ENCODE data around the gene SIM1.
"Not testable (repeated sequence)": the region's sequence is repeated elsewhere in the genome, so short reads cannot be mapped to it uniquely, and the experiment has no call there.

The SIM1 gene

GRCh38 chr6:100420711-100421110 lies 44.0 kb downstream of the SIM1 start:
- no peak for DNase-seq

GRCh38 chr6:100417036-100417435 lies 47.7 kb downstream of the SIM1 start:
- DNase-seq: no peak

DNA sequence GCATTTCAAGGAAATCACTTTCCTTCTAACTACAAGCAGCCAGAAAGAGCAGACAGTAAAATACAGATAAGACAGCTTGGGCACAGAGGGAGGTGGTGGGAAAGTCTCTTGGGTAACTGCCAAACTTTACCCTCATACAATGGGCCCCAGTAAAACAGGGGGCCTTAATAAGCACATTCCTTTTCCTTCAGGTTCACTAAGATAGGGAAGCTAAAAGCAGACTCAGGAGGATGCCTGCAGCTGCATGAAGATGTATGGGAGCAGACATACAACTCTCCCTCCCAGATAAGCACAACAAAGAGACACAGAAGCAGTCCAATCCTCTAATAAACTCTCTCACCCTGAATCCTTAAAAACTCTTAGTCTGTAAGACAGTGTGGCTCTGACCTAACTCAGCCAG lies 49.0 kb downstream of the SIM1 start:
- DNase-seq: no peak

DNA sequence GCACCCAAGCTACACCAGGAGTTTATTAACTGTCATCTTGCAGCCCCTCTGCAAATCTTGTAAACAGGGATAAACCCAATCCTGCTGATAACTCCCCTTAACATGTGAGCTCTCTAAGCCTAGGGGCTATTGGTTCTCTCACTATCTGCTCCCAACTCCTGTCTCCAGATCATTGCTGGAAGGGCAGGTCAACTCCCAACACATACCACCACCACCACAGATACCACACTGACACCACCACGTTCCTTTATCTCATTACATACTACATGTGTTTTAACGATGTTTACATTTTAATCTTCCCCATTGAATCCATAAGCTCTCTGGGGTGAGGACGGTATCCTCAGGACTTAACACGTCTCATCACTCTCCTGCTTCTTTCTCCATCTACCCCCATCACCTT lies 51.8 kb downstream of the SIM1 start:
- DNase-seq: no peak

GRCh38 chr6:100404051-100404450 lies 60.7 kb downstream of the SIM1 start:
- DNase-seq: peak; percentile 7

GRCh38 chr6:100393493-100393892 lies 71.2 kb downstream of the SIM1 start:
- DNase-seq: no peak

DNA sequence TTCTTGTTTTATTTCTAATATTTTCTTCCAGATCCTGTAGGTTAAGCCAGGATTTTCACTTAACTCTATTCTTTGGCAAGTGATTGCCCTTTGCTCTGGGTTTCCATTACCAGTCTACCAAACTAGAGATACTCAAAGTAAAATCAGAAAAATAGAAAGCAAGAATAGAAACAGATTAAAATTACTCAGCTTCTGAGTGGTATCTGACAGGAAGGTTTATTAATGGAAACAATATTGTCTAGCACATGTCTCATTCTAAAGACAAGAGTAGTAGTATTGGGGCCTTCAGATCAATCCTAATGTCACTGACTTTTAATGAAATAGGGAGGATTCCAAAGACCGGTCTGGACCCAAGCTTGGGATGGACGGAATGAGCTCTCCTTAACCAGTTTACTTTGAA lies 72.3 kb downstream of the SIM1 start:
- DNase-seq: no peak

GRCh38 chr6:100388868-100389519 lies 75.7 kb downstream of the SIM1 start:
- DNase-seq: no peak

GRCh38 chr6:100382767-100383195 lies 81.9 kb downstream of the SIM1 start:
- no peak for DNase-seq

- no peak for DNase-seq
These were observed 82.7 kb downstream of the SIM1 start for GRCh38 chr6:100382031-100382430.

DNA sequence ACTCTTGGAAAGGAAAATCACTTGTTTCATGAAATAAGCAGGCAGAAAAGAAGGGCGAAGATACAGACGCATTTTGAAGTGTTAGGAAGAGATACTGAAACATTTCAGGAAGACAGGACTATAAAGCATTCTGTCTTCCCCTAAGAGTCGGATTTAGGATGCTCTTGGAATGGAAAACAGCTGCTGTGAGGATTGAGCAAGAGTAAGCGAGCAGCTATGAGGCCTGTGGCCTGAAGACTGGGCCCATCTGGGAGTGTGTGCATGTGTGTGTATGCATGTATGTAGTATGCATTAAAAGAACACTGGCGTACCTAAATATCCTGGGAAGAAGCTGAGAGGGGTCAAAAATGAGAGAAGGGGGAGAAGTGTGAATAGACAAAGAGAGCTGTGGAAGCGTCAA lies 83.6 kb downstream of the SIM1 start:
- no peak for DNase-seq

DNA sequence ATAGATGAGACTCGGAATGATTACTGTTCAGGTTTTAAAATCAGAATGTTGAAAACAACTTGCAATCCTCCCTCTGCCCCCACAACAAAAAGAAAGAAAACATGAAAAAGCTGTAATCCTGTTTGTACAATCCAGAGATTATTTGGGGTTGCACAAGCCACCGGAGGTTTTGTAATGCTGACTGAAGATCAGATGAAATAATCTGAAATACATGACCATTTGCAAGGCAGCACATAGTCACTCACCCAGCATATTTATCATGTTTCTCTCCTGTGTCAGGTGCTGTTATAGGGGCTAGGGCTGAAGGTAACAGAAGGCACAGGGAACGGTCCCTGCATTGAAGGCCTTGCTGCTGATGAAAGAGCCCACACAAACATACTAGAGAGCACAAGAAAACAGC lies 85.3 kb downstream of the SIM1 start:
- no peak for DNase-seq

GRCh38 chr6:100378576-100378975 lies 86.1 kb downstream of the SIM1 start:
- DNase-seq: no peak

DNA sequence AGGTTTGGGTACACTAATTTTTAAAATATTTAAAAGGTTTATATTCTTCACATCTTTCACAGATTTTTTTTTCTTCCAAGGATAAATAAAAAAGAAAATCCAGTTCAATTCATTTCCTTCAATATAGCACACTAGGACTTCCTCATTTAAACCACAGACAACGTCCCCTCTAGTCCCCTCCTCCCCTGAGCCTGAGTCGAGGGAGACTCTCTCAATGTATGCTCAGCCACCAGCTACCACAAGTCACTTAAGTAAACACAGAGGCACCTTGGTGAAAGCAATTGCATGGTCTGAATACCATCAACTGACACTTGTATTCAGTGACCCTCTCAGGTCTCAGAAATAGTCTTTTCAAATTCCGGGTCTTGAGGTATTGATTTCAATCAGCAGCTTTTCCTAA lies 88.6 kb downstream of the SIM1 start:
- no peak for DNase-seq

DNA sequence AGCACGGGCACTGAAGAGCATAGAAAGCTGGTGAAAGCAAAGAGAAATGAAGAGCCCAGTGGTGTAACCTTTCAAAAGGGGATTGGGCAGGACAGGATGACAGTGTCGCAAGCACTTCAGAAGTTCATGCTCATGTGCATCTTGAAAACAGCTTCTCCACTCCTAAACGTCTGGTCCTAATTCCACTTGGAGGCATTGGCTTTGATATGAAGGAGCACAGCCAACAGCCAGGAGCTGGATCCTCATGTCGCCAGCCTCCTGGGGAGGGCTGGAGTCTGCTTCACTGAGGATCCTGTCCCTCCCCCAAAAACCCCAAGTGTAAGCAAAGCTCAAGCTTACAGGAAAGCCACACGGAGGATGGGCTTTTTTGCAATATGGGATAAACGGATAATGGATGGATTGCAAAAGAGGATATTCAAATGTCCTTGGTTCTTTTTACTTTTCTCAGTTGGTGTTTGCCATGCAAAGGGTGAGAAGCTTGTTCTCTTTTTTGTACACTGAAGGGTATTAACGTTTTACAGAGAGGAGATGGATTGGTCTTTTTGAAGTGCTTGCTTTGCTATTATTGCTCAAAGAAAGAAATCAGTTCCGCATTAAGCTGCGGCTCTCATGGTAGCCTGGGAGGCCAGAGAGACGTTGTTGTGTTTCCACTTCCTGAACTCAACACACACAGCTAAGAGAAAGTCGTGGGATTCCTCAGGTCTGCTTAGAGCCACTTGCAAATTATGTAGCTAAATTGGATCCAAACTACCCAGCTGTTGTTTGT lies 92.2 kb downstream of the SIM1 start:
- no peak for DNase-seq

DNA sequence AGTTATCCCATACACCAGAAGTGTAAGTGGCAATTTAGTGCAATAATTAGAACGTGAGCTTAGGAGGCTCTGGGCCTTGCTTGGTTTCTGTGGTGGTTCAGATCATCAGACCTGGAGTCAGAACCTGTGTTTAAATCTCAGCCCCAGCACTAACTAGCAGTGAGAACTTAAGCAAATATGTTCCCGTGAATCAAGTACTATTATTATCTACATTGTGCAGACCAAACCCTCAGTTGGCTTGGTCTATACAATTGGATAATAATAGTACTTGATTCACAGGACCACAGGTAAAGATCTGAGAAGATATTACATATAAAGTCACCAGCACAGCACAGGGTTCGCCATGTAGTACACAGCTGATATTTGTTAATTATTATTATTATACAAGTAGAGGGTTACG lies 93.1 kb downstream of the SIM1 start:
- no peak for DNase-seq

- DNase-seq: no peak
These were observed 94.5 kb downstream of the SIM1 start for GRCh38 chr6:100370265-100370664.

DNA sequence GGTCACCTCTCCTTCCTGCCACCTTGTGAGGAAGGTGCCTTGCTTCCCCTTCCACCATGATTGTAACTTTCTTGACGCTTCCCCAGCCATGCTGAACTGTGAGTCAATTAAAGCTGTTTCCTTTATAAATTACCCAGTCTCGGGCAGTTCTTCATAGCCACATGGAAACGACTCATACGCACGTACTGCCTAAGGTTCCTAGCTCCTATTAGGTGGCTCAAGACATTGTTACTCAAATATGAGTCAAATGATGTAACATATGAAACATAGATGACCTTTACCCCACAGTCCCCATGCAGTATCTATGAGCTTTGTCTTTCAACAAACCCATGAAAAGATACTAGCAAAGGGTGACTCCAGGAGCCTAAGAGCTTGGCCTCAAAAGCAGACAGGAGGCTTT lies 98.3 kb downstream of the SIM1 start:
- no peak for DNase-seq

DNA sequence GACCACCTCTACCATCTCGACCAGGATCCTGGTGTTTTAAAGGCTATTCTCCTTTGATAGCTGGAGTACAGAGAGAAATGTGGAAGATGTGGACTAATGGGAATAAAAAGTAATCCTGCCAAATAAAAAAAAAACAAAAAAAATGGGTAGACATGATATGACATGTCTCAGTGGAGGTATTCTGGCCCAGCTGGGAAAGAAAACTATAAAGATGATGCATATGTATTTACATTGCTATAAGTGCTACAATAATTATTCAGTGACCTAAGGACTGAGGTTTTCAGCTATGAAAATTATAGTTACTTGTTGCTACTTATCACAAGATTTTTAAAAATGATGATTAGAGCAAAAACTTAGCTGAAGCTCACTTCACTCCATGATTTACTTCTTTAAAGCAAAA lies 101.1 kb downstream of the SIM1 start:
- no peak for DNase-seq

DNA sequence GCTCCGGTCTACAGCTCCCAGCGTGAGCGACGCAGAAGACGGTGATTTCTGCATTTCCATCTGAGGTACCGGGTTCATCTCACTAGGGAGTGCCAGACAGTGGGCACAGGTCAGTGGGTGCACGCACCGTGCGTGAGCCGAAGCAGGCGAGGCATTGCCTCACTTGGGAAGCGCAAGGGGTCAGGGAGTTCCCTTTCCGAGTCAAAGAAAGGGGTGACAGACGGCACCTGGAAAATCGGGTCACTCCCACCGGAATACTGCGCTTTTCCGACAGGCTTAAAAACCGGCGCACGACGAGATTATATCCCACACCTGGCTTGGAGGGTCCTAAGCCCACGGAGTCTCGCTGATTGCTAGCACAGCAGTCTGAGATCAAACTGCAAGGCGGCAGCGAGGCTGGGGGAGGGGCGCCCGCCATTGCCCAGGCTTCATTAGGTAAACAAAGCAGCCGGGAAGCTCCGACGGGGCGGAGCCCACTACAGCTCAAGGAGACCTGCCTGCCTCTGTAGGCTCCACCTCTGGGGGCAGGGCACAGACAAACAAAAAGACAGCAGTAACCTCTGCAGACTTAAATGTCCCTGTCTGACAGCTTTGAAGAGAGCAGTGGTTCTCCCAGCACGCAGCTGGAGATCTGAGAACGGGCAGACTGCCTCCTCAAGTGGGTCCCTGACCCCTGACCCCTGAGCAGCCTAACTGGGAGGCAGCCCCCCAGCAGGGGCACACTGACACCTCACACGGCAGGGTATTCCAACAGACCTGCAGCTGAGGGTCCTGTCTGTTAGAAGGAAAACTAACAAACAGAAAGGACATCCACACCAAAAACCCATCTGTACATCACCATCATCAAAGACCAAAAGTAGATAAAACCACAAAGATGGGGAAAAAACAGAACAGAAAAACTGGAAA lies 109.7 kb downstream of the SIM1 start:
- not testable (repeated sequence) for DNase-seq

DNA sequence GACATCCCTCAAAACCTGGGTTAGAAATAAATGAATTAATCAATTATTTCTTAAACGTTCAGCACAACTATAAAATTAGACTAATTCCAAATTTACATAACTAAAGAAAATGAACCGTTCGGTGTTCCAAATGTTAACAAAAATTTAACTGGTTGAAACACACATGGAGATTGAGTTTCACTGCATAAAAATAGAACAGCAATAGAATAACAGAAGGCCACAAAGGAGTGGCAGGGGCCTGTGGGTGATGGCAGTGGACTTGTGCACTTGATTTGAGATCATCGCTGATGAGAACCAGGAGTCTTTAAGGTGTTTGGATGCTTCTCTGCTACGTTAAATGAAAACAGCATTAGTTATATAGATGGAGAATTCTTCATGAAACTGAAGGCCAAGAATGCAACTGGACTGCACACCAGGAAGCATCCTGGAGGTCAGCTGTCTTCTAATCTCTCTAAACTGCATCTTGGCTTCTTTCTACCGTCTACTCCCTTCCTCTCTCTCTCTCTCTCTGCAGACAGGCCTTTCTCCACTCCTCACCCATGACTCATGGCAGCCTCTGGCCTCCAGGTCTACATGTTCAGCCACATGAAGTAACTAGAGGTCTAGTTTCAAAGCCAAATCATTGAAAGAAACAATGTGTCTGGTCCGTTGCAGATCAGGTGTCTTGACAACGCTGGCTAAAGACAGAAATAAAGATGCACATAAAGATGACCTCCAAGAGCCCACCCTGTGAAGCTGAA lies 111.3 kb downstream of the SIM1 start:
- no peak for DNase-seq

GRCh38 chr6:100350139-100350538 lies 114.6 kb downstream of the SIM1 start:
- no peak for DNase-seq

GRCh38 chr6:100349366-100349765 lies 115.4 kb downstream of the SIM1 start:
- DNase-seq: no peak

Data from NCI-H1092 treated with DMSO at 0.1 percent for 48 hours (cell line).